ENCODE measurements around the gene EID2. TPM values are rescaled to one million over a fixed set of nuclear protein-coding genes. Genes with fewer than 3 reads are reported as not detected.

EID2 gene
- total and polyA plus RNA-seq, 2 donors (not counting 3 experiments of a cell fraction or from before 2014, with no cell fraction given): 6.6 to 17.4 TPM

DNA sequence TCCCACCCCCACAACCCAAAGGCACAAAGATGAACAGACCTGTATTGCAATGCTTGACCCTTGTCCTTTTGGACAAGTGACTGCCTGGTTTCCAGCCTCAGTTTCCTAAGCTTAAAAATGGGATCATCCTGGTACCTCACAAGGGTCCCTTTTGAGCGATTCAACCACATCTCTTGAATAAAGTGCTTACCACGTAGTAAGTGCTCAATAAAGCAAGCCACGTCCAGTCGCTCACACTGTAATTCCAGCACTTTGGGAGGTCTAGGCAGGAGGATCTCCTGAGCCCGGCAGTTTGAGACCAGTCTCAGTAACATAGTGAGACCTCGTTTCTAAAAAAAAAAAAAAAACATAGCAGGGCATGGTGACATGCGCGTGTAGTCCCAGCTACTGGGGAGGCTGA, 40.0 kb downstream of the EID2 start:
- H4K20me1 ChIP-seq (replicated peaks; ENCODE audit: control insufficient read depth, extremely low read depth, insufficient read depth, low read length): no peaks in the 10 kb centered on the region
- no peak overlapping the region for H2AFZ ChIP-seq (ENCODE audit: low read depth, low read length)
- no peaks in the 10 kb centered on the region for H3K79me2 ChIP-seq (ENCODE audit: control insufficient read depth, insufficient read depth, low read length)
- CTCF ChIA-PET: interaction anchor here (1.1 kb wide), 1 partner anchor 26 kb away, joined by 7 read pairs; no protein-coding TSS in a partner anchor
- H3K4me1 ChIP-seq (ENCODE audit: control insufficient read depth, extremely low read depth, insufficient read depth, low read length): peaks cover 9% of the 10 kb centered on the region
- H3K4me2 ChIP-seq (ENCODE audit: insufficient read depth, low read length): no peak overlapping the region
- no peak for TF ChIP-seq POLR2AphosphoS5 (IDR thresholded peaks at IDR 0.05; ENCODE audit: insufficient read depth, low read depth, low read length)
- no peak for TF ChIP-seq MYC (IDR thresholded peaks at IDR 0.05; ENCODE audit: low read depth, low read length)
- TF ChIP-seq JUN (IDR thresholded peaks at IDR 0.05; ENCODE audit: borderline replicate concordance, insufficient read depth, insufficient read length, low read depth): no peak
- no peak for TF ChIP-seq EZH2 (IDR thresholded peaks at IDR 0.05; ENCODE audit: borderline replicate concordance, low read depth, low read length, severe bottlenecking)
- TF ChIP-seq MAX (IDR thresholded peaks at IDR 0.05; ENCODE audit: insufficient read depth, insufficient read length): no peak
- TF ChIP-seq FOS (IDR thresholded peaks at IDR 0.05; ENCODE audit: borderline replicate concordance, insufficient read depth, low read length): no peak
- TF ChIP-seq, protein P1, sequence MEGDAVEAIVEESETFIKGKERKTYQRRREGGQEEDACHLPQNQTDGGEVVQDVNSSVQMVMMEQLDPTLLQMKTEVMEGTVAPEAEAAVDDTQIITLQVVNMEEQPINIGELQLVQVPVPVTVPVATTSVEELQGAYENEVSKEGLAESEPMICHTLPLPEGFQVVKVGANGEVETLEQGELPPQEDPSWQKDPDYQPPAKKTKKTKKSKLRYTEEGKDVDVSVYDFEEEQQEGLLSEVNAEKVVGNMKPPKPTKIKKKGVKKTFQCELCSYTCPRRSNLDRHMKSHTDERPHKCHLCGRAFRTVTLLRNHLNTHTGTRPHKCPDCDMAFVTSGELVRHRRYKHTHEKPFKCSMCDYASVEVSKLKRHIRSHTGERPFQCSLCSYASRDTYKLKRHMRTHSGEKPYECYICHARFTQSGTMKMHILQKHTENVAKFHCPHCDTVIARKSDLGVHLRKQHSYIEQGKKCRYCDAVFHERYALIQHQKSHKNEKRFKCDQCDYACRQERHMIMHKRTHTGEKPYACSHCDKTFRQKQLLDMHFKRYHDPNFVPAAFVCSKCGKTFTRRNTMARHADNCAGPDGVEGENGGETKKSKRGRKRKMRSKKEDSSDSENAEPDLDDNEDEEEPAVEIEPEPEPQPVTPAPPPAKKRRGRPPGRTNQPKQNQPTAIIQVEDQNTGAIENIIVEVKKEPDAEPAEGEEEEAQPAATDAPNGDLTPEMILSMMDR (IDR thresholded peaks at IDR 0.05; ENCODE audit: extremely low read depth in 1 of 2, insufficient read depth in 1 of 2, low read depth in 1 of 2, low read length in 2 of 2): no peak
- H3K4me3 ChIP-seq (replicated peaks in 1 of 3; ENCODE audit: insufficient read depth in 1 of 3, low read depth in 1 of 3, low read length in 3 of 3): no peak overlapping the region
- H3K36me3 ChIP-seq (ENCODE audit: control insufficient read depth in 2 of 2, extremely low read depth in 1 of 2, insufficient read depth in 2 of 2, low read length in 2 of 2): no peaks in the 10 kb centered on the region
- no TSS peak for BruUV-seq (replicated peaks)
- H3K27ac ChIP-seq (ENCODE audit: insufficient read depth, low read depth, low read length): no peak overlapping the region
- no peaks in the 10 kb centered on the region for H3K9me1 ChIP-seq (replicated peaks; ENCODE audit: control insufficient read depth, extremely low read depth, insufficient read depth, low read length)
- DNase-seq (ENCODE audit: low read depth, low spot score) (no peak), FAIRE-seq (no peak)
- dilution Hi-C loops (cut with MboI; ENCODE audit: extremely low pct_ligation_motif_present, low sequenced_read_pairs) (no loop called here), intact Hi-C loops (cut with micrococcal nuclease) (loop anchor here (2.0 kb wide), 1 partner anchor 19 kb away; the partner anchor contains the start of gene TIMM50)
- peaks cover 25 to 27% of the 10 kb centered on the region in 2 experiments for H3K27me3 ChIP-seq (ENCODE audit: control insufficient read depth in 2 of 2, insufficient read depth in 2 of 2, low read length in 2 of 2)
- POLR2A ChIA-PET: no interaction called here
- no peak overlapping the region for H3K9ac ChIP-seq (replicated peaks; ENCODE audit: extremely low read depth, insufficient read depth, low read length)
- H3K9me3 ChIP-seq (replicated peaks; ENCODE audit: control insufficient read depth, insufficient read depth, low read length): no peaks in the 10 kb centered on the region
